ENCODE data around the gene PATJ.

GRCh38 chr1:62029704-62030103 is 287.4 kb downstream of the PATJ start:
- TF ChIP-seq CTCF (IDR thresholded peaks at IDR 0.05; ENCODE audit: insufficient read depth, low read length, poor library complexity, severe bottlenecking), result no peak
- no peak for TF ChIP-seq EZH2phosphoT487 (conservative IDR thresholded peaks at IDR 0.05; ENCODE audit: low read length)

All from SU-DHL-6 (cell line).